Hepatocyte (in vitro differentiated cells): ENCODE measurements around the gene LRRC4C.

ENCODE experiments used
- CTCF ChIP-seq: fragments of 200-600 bp; sonication (generic); IDR thresholded peaks from 2 replicates; pipeline ENCODE4 v1.5.1; 2016; ENCODE audit warnings: antibody characterized with exemption, mild to moderate bottlenecking; ENCODE audit not compliant: poor library complexity
- EZH2 ChIP-seq: fragments of 200-600 bp; sonication (generic); IDR thresholded peaks from 2 replicates; pipeline ENCODE4 v1.6.1; 2016; ENCODE audit warnings: antibody characterized with exemption, mild to moderate bottlenecking, borderline replicate concordance

- TF ChIP-seq CTCF = no peak
- TF ChIP-seq EZH2 = no peak
Measured at GRCh38 chr11:40514124-40514523, 945.3 kb downstream of the LRRC4C start.
